IPS DF 6.9 (cell line): ENCODE results near the gene ADGRD1.

ENCODE experiments used
- DNase-seq: peaks from one replicate; pipeline ENCODE4 v3.0.0-alpha.2; 2013; ENCODE audit warnings: low read depth, low spot score
- H3K27ac ChIP-seq: one replicate; pipeline ENCODE4 v1.5.1; 2013; ENCODE audit warnings: low read length, control low read depth
- H3K27me3 ChIP-seq: 2 replicates; pipeline ENCODE4 v1.6.1; 2013; ENCODE audit warnings: mild to moderate bottlenecking, low read length; ENCODE audit not compliant: control insufficient read depth, insufficient read depth
- H3K36me3 ChIP-seq: 2 replicates; pipeline ENCODE4 v1.6.1; 2013; ENCODE audit warnings: low read length; ENCODE audit not compliant: control insufficient read depth, insufficient read depth
- H3K4me1 ChIP-seq: 2 replicates; pipeline ENCODE4 v1.6.1; 2013; ENCODE audit warnings: low read length; ENCODE audit not compliant: control insufficient read depth, insufficient read depth
- H3K4me3 ChIP-seq: 2 replicates; pipeline ENCODE4 v1.5.1; 2013; ENCODE audit warnings: mild to moderate bottlenecking, low read length
- H3K9me3 ChIP-seq: 2 replicates; pipeline ENCODE4 v1.6.1; 2013; ENCODE audit warnings: low read length, inconsistent platforms; ENCODE audit not compliant: control insufficient read depth, insufficient read depth
- WGBS: extraction: QIAGEN DNeasy Blood & Tissue Kit; methylation state at CpG from one replicate; pipeline ENCODE4 v1.1.7; 2013; ENCODE audit warnings: mixed read lengths, missing lambda C conversion rate; ENCODE audit not compliant: insufficient read length, insufficient coverage; 5-methylcytosine and 5-hydroxymethylcytosine counted together

ADGRD1 gene

GRCh38 chr12:130920723-130921381 is 32.9 kb upstream of the ADGRD1 start:
- H3K27ac ChIP-seq: no peak overlapping the region
- H3K9me3 ChIP-seq: no peaks in the 10 kb centered on the region
- no peak overlapping the region for H3K4me3 ChIP-seq
- no CpG with 5 or more reads among the region's 8 CpGs for WGBS
- no peaks in the 10 kb centered on the region for H3K36me3 ChIP-seq
- no peaks in the 10 kb centered on the region for H3K4me1 ChIP-seq
- H3K27me3 ChIP-seq: no peaks in the 10 kb centered on the region
- no peak for DNase-seq

GRCh38 chr12:130922511-130922953 is 31.2 kb upstream of the ADGRD1 start:
- H3K4me1 ChIP-seq: no peaks in the 10 kb centered on the region
- H3K36me3 ChIP-seq: no peaks in the 10 kb centered on the region
- no peak for DNase-seq
- H3K27me3 ChIP-seq: no peaks in the 10 kb centered on the region
- no peak overlapping the region for H3K27ac ChIP-seq
- no peak overlapping the region for H3K4me3 ChIP-seq
- no peaks in the 10 kb centered on the region for H3K9me3 ChIP-seq
- no CpG with 5 or more reads among the region's 4 CpGs for WGBS

GRCh38 chr12:130924966-130925665 is 28.6 kb upstream of the ADGRD1 start:
- Histone ChIP-seq H3K4me1 (no peaks in the 10 kb centered on the region), H3K27ac (no peak overlapping the region), H3K36me3 (no peaks in the 10 kb centered on the region), H3K4me3 (no peak overlapping the region), H3K27me3 (no peaks in the 10 kb centered on the region), H3K9me3 (no peaks in the 10 kb centered on the region)
- WGBS: no CpG with 5 or more reads among the region's 23 CpGs
- no peak for DNase-seq

GRCh38 chr12:130925666-130926015 is 28.1 kb upstream of the ADGRD1 start:
- Histone ChIP-seq H3K27me3 (no peaks in the 10 kb centered on the region), H3K36me3 (no peaks in the 10 kb centered on the region), H3K9me3 (no peaks in the 10 kb centered on the region), H3K4me3 (no peak overlapping the region), H3K27ac (no peak overlapping the region), H3K4me1 (no peaks in the 10 kb centered on the region)
- WGBS: no CpG with 5 or more reads among the region's 7 CpGs
- no peak for DNase-seq

- DNase-seq: no peak
- Histone ChIP-seq H3K4me1 (no peaks in the 10 kb centered on the region), H3K9me3 (no peaks in the 10 kb centered on the region), H3K27ac (no peak overlapping the region), H3K27me3 (no peaks in the 10 kb centered on the region), H3K4me3 (no peak overlapping the region), H3K36me3 (no peaks in the 10 kb centered on the region)
- WGBS: no CpG with 5 or more reads among the region's 8 CpGs
Measured at GRCh38 chr12:130929363-130929762, 24.3 kb upstream of the ADGRD1 start.

- H3K4me1 ChIP-seq: no peaks in the 10 kb centered on the region
- H3K27me3 ChIP-seq: no peaks in the 10 kb centered on the region
- H3K4me3 ChIP-seq: no peak overlapping the region
- no peaks in the 10 kb centered on the region for H3K36me3 ChIP-seq
- H3K9me3 ChIP-seq: no peaks in the 10 kb centered on the region
- no peak for DNase-seq
- H3K27ac ChIP-seq: no peak overlapping the region
- WGBS: no CpG with 5 or more reads among the region's 10 CpGs
Measured at GRCh38 chr12:130932061-130932930, 21.4 kb upstream of the ADGRD1 start.

GRCh38 chr12:130933269-130933995 is 20.3 kb upstream of the ADGRD1 start:
- DNase-seq: no peak
- Histone ChIP-seq H3K4me3 (no peak overlapping the region), H3K9me3 (no peaks in the 10 kb centered on the region), H3K4me1 (no peaks in the 10 kb centered on the region), H3K27ac (no peak overlapping the region), H3K36me3 (no peaks in the 10 kb centered on the region), H3K27me3 (no peaks in the 10 kb centered on the region)
- WGBS: no CpG with 5 or more reads among the region's 38 CpGs

GRCh38 chr12:130934753-130935152 is 19.0 kb upstream of the ADGRD1 start:
- Histone ChIP-seq H3K27ac (no peak overlapping the region), H3K4me1 (no peaks in the 10 kb centered on the region), H3K9me3 (no peaks in the 10 kb centered on the region), H3K27me3 (no peaks in the 10 kb centered on the region), H3K36me3 (no peaks in the 10 kb centered on the region), H3K4me3 (no peak overlapping the region)
- WGBS: no CpG with 5 or more reads among the region's 2 CpGs
- no peak for DNase-seq

GRCh38 chr12:130936561-130936960 is 17.1 kb upstream of the ADGRD1 start:
- Histone ChIP-seq H3K27me3 (no peaks in the 10 kb centered on the region), H3K4me1 (no peaks in the 10 kb centered on the region), H3K9me3 (no peaks in the 10 kb centered on the region), H3K27ac (no peak overlapping the region), H3K4me3 (no peak overlapping the region), H3K36me3 (no peaks in the 10 kb centered on the region)
- no CpG with 5 or more reads among the region's 2 CpGs for WGBS
- DNase-seq: no peak

- Histone ChIP-seq H3K36me3 (no peaks in the 10 kb centered on the region), H3K4me1 (no peaks in the 10 kb centered on the region), H3K27ac (no peak overlapping the region), H3K4me3 (no peak overlapping the region), H3K27me3 (no peaks in the 10 kb centered on the region), H3K9me3 (no peaks in the 10 kb centered on the region)
- no peak for DNase-seq
- WGBS: no CpG with 5 or more reads among the region's 2 CpGs
Measured at GRCh38 chr12:130937063-130937462, 16.6 kb upstream of the ADGRD1 start.
